ENCODE measurements around the gene PRPF31. TPM values are rescaled to one million over a fixed set of nuclear protein-coding genes. Genes with fewer than 3 reads are reported as not detected.

PRPF31 gene
- total and polyA plus RNA-seq, 2 of the 4 experiments (the other 2 are of a cell fraction), result 65.4 to 66.1 TPM

GRCh38 chr19:54162884-54163283 is 47.3 kb downstream of the PRPF31 start:
- Histone ChIP-seq H4K8ac (ENCODE audit: low read depth in 2 of 2, low read length in 2 of 2) (no peak overlapping the region), H3K56ac (ENCODE audit: extremely low read depth, insufficient read depth, low read length) (no peak overlapping the region), H3K4me1 (ENCODE audit: control insufficient read depth, insufficient read depth, low read length) (peaks cover 11% of the 10 kb centered on the region), H3K9me3 (ENCODE audit: control insufficient read depth, insufficient read depth, low read length) (no peaks in the 10 kb centered on the region), H4K20me1 (ENCODE audit: insufficient read depth, low read length) (no peaks in the 10 kb centered on the region), H2BK5ac (ENCODE audit: low read depth, low read length, poor library complexity, severe bottlenecking) (no peak overlapping the region), H3K9ac (ENCODE audit: low read depth, low read length) (no peak overlapping the region), H4K5ac (ENCODE audit: low read depth, low read length) (no peak overlapping the region), H3K4me3 (ENCODE audit: insufficient read depth, low read depth, low read length) (no peak overlapping the region), H3K9me1 (ENCODE audit: insufficient read depth, low read length) (no peaks in the 10 kb centered on the region; the same call in none of the 2 replicates), H2BK120ac (ENCODE audit: low read depth, low read length) (no peak overlapping the region), H3K23ac (ENCODE audit: low read depth, low read length) (no peak overlapping the region), H3K27me3 (ENCODE audit: control insufficient read depth, insufficient read depth, low read length) (no peaks in the 10 kb centered on the region), H3K36me3 (ENCODE audit: control insufficient read depth, insufficient read depth, low read length) (peaks cover 4% of the 10 kb centered on the region; the same call in 1 of the 2 replicates), H3K4ac (ENCODE audit: low read depth, low read length) (no peak overlapping the region), H3K27ac (ENCODE audit: insufficient read depth, low read length) (no peak overlapping the region), H2AK5ac (ENCODE audit: low read depth, low read length) (no peak overlapping the region), H2AFZ (replicated peaks; ENCODE audit: low read length, poor library complexity) (peak overlapping the region; percentile 89), H3K4me2 (ENCODE audit: low read depth, low read length) (no peak overlapping the region), H2BK15ac (ENCODE audit: low read depth, low read length) (no peak overlapping the region), H3K18ac (ENCODE audit: low read depth, low read length) (no peak overlapping the region), H4K91ac (ENCODE audit: insufficient read depth, low read depth, low read length) (no peak overlapping the region), H3K79me1 (ENCODE audit: low read depth in 1 of 2, low read length in 2 of 2) (peaks cover 10 to 29% of the 10 kb centered on the region in 2 experiments; a peak in 3 of 4 replicates), H2BK20ac (ENCODE audit: low read depth, low read length) (no peak overlapping the region), H2AK9ac (replicated peaks; ENCODE audit: low read depth, low read length, poor library complexity) (no peak overlapping the region), H3K14ac (replicated peaks; ENCODE audit: low read depth, low read length) (no peak overlapping the region)
- TF ChIP-seq CTCF (conservative IDR thresholded peaks at IDR 0.05; ENCODE audit: low read depth, low read length) (no peak), MXI1 (IDR thresholded peaks at IDR 0.05; ENCODE audit: borderline replicate concordance, low read depth, low read length) (no peak), FOS (IDR thresholded peaks at IDR 0.05; ENCODE audit: low read depth, low read length) (no peak), RCOR1 (IDR thresholded peaks at IDR 0.05; ENCODE audit: insufficient replicate concordance, low read length) (no peak), RAD21 (IDR thresholded peaks at IDR 0.05; ENCODE audit: low read length) (no peak), BHLHE40 (IDR thresholded peaks at IDR 0.05; ENCODE audit: low read depth, low read length) (no peak), POLR2A (IDR thresholded peaks at IDR 0.05; ENCODE audit: low read depth, low read length) (no peak), CEBPB (IDR thresholded peaks at IDR 0.05; ENCODE audit: low read depth, low read length) (no peak), RFX5 (IDR thresholded peaks at IDR 0.05; ENCODE audit: low read depth, low read length) (no peak)
- TF ChIP-seq, protein P1, sequence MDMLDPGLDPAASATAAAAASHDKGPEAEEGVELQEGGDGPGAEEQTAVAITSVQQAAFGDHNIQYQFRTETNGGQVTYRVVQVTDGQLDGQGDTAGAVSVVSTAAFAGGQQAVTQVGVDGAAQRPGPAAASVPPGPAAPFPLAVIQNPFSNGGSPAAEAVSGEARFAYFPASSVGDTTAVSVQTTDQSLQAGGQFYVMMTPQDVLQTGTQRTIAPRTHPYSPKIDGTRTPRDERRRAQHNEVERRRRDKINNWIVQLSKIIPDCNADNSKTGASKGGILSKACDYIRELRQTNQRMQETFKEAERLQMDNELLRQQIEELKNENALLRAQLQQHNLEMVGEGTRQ (IDR thresholded peaks at IDR 0.05; ENCODE audit: low read depth, low read length), result no peak
- TF ChIP-seq, protein P2, sequence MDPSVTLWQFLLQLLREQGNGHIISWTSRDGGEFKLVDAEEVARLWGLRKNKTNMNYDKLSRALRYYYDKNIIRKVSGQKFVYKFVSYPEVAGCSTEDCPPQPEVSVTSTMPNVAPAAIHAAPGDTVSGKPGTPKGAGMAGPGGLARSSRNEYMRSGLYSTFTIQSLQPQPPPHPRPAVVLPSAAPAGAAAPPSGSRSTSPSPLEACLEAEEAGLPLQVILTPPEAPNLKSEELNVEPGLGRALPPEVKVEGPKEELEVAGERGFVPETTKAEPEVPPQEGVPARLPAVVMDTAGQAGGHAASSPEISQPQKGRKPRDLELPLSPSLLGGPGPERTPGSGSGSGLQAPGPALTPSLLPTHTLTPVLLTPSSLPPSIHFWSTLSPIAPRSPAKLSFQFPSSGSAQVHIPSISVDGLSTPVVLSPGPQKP (IDR thresholded peaks at IDR 0.05; ENCODE audit: borderline replicate concordance, low read depth, low read length), result no peak
- no peak for DNase-seq
- in situ Hi-C loops (cut with MboI; ENCODE audit: low sequenced_read_pairs) (no loop called here), dilution Hi-C loops (cut with HindIII; ENCODE audit: low sequenced_read_pairs, unreplicated experiment) (no loop called here), intact Hi-C loops (cut with micrococcal nuclease) (no loop called here)
- WGBS, 2 experiments (ENCODE audit: extremely low coverage in 2 of 2, insufficient read length in 1 of 2), result 55% methylated on average over 4 of the region's 14 CpGs; no CpG with 5 or more reads in 1 of the 2 experiments
- no peak for ATAC-seq (ENCODE audit: low read depth)
- no TSS peak for BruUV-seq (replicated peaks)
- CTCF ChIA-PET, result no interaction called here
- POLR2A ChIA-PET (ENCODE audit: unreplicated experiment), result no interaction called here
